ENCODE results near the gene PRKN.

Gene PRKN

GRCh38 chr6:162074641-162075275, 652.8 kb downstream of the PRKN start:
- TF ChIP-seq CTCF (IDR thresholded peaks at IDR 0.05; ENCODE audit: low read length, missing control alignments) = no peak
- no peak for DNase-seq (ENCODE audit: low read depth)
- H3K4me3 ChIP-seq (replicated peaks; ENCODE audit: low read depth, low read length) = no peak overlapping the region

GRCh38 chr6:162070639-162071038, 656.9 kb downstream of the PRKN start:
- TF ChIP-seq CTCF (IDR thresholded peaks at IDR 0.05; ENCODE audit: low read length, missing control alignments) = no peak

GRCh38 chr6:162069995-162070394, 657.6 kb downstream of the PRKN start:
- H3K4me3 ChIP-seq (replicated peaks; ENCODE audit: low read depth, low read length) = no peak overlapping the region
- no peak for TF ChIP-seq CTCF (IDR thresholded peaks at IDR 0.05; ENCODE audit: low read length, missing control alignments)
- peak; percentile 11 for DNase-seq (ENCODE audit: low read depth)

More at GRCh38 chr6:162070639-162071038, 656.9 kb downstream of the PRKN start:
- H3K4me3 ChIP-seq (replicated peaks; ENCODE audit: low read depth, low read length) = no peak overlapping the region
- no peak for DNase-seq (ENCODE audit: low read depth)

GRCh38 chr6:162068340-162068739, 659.2 kb downstream of the PRKN start:
- H3K4me3 ChIP-seq (replicated peaks; ENCODE audit: low read depth, low read length) = no peak overlapping the region
- DNase-seq (ENCODE audit: low read depth) = no peak
- no peak for TF ChIP-seq CTCF (IDR thresholded peaks at IDR 0.05; ENCODE audit: low read length, missing control alignments)

GRCh38 chr6:162063666-162064065, 663.9 kb downstream of the PRKN start:
- no peak for DNase-seq (ENCODE audit: low read depth)
- TF ChIP-seq CTCF (IDR thresholded peaks at IDR 0.05; ENCODE audit: low read length, missing control alignments) = no peak
- H3K4me3 ChIP-seq (replicated peaks; ENCODE audit: low read depth, low read length) = no peak overlapping the region

GRCh38 chr6:162058281-162058875, 669.2 kb downstream of the PRKN start:
- H3K4me3 ChIP-seq (replicated peaks; ENCODE audit: low read depth, low read length) = no peak overlapping the region
- no peak for TF ChIP-seq CTCF (IDR thresholded peaks at IDR 0.05; ENCODE audit: low read length, missing control alignments)
- no peak for DNase-seq (ENCODE audit: low read depth)

GRCh38 chr6:162056745-162057144, 670.8 kb downstream of the PRKN start:
- peak; percentile 22 for DNase-seq (ENCODE audit: low read depth)
- no peak overlapping the region for H3K4me3 ChIP-seq (replicated peaks; ENCODE audit: low read depth, low read length)
- TF ChIP-seq CTCF (IDR thresholded peaks at IDR 0.05; ENCODE audit: low read length, missing control alignments) = no peak
